Astrocyte (in vitro differentiated cells and primary cell): Measurements from ENCODE around the gene ATG2B.

ENCODE experiments used
- CTCF ChIP-seq: IDR thresholded peaks from 2 replicates; pipeline ENCODE4 v1.5.1; 2011; ENCODE audit warnings: low read depth, mild to moderate bottlenecking, inconsistent platforms, low read length, moderate library complexity; ENCODE audit not compliant: insufficient read depth
- EZH2 ChIP-seq: IDR thresholded peaks from 2 replicates; pipeline ENCODE4 v1.6.1; 2012; ENCODE audit warnings: mild to moderate bottlenecking, low read length, inconsistent platforms; ENCODE audit not compliant: insufficient read depth

- TF ChIP-seq CTCF (no peak), EZH2 (no peak)
These were observed 52.2 kb downstream of the ATG2B start for GRCh38 chr14:96310906-96311305.
